HepG2 (cell line): ENCODE data around the gene AKAP10. TPM values are rescaled to one million over a fixed set of nuclear protein-coding genes. Genes with fewer than 3 reads are reported as not detected.

Experiments
- ATAC-seq: fragments of 200-7000 bp; cut with Tn5 transposase; 3 replicates; pipeline ENCODE4 v1.9.1; 2020; ENCODE audit warnings: mild to moderate bottlenecking, moderate library complexity
- BruUV-seq: library from RNA; stranded (reverse); fragments of 400-500 nt; replicated peaks from 2 replicates; lab custom pipeline; 2021; lab: Mats Ljungman, UMichigan
- CTCF ChIA-PET: fragments of 300-600 bp; formaldehyde crosslinking; extraction: SDS; loops from one replicate; lab custom pipeline; 2021; ENCODE audit warnings: low total read pairs, inconsistent platforms, low intra/inter-chr PET ratio; lab: Yijun Ruan, JAX
- POLR2A ChIA-PET: fragments of 350-600 bp; sonication (Branson Sonifier 250); formaldehyde crosslinking; loops from one replicate; lab custom pipeline; 2020; ENCODE audit warnings: antibody characterized with exemption, inconsistent platforms; lab: Yijun Ruan, JAX
- DNase-seq: peaks from one replicate; pipeline ENCODE4 v3.0.0-alpha.2; 2015; ENCODE audit warnings: low spot score
- FAIRE-seq: peaks from 3 replicates; lab custom pipeline; 2011; peaks lifted over from hg19 to GRCh38; lab: Jason Lieb, UNC
- H2AFZ ChIP-seq: one replicate; pipeline ENCODE4 v1.6.1; 2011; ENCODE audit warnings: low read length, inconsistent platforms
- H3K27ac ChIP-seq: fragments of 300-600 bp; 3 replicates; pipeline ENCODE4 v1.8.0; 2011; ENCODE audit warnings: mixed run types, mild to moderate bottlenecking, mixed read lengths, low read length, inconsistent platforms; ENCODE audit not compliant: insufficient read depth; ENCODE audit errors: extremely low read length
- H3K27me3 ChIP-seq, 2 experiments: fragments of 200-600 bp in 1 of 2; 2 replicates in 1 of 2; 3 replicates in 1 of 2; pipeline versions ENCODE4 v1.6.0 to v1.8.0; 2011; ENCODE audit warnings: low read length in 2 of 2, mild to moderate bottlenecking in 2 of 2, moderate library complexity in 2 of 2, inconsistent platforms in 1 of 2; ENCODE audit not compliant: insufficient read depth in 2 of 2, control insufficient read depth in 1 of 2
- H3K36me3 ChIP-seq, 2 experiments: fragments of 200-600 bp in 1 of 2; replicated peaks in 1 of 2; 2 replicates in 1 of 2; 3 replicates in 1 of 2; pipeline versions ENCODE4 v1.5.1 to v1.8.0; 2011; ENCODE audit warnings: low read length in 2 of 2, inconsistent platforms in 1 of 2; ENCODE audit not compliant: insufficient read depth in 2 of 2, control insufficient read depth in 1 of 2
- H3K4me1 ChIP-seq: 2 replicates; pipeline ENCODE4 v1.5.1; 2012; ENCODE audit warnings: low read length, inconsistent platforms; ENCODE audit not compliant: insufficient read depth
- H3K4me2 ChIP-seq: 2 replicates; pipeline ENCODE4 v1.6.0; 2011; ENCODE audit warnings: low read depth, low read length, inconsistent platforms
- H3K4me3 ChIP-seq, 3 experiments: fragments of 200-600 bp in 1 of 3; sonication (generic), shearing (Covaris generic) in 1 of 3; replicated peaks in 1 of 3; 2 replicates each; pipeline ENCODE4 v1.5.1; 2011 to 2016; ENCODE audit warnings: low read length in 3 of 3, inconsistent platforms in 2 of 3, low read depth in 2 of 3, mild to moderate bottlenecking in 2 of 3, control low read depth in 1 of 3, mixed read lengths in 1 of 3; ENCODE audit not compliant: insufficient read depth in 1 of 3
- H3K79me2 ChIP-seq: one replicate; pipeline ENCODE4 v1.6.1; 2011; ENCODE audit warnings: low read length, inconsistent platforms; ENCODE audit not compliant: insufficient read depth
- H3K9ac ChIP-seq: 2 replicates; pipeline ENCODE4 v1.6.0; 2011; ENCODE audit warnings: mild to moderate bottlenecking, low read depth, low read length, inconsistent platforms; ENCODE audit not compliant: insufficient read depth
- H3K9me3 ChIP-seq: 2 replicates; pipeline ENCODE4 v1.5.1; 2012; ENCODE audit warnings: mild to moderate bottlenecking, low read length
- H4K20me1 ChIP-seq: 2 replicates; pipeline ENCODE4 v1.6.0; 2011; ENCODE audit warnings: inconsistent platforms, mild to moderate bottlenecking, low read length, moderate library complexity; ENCODE audit not compliant: insufficient read depth
- EHMT2 ChIP-seq: fragments of 200-600 bp; sonication (generic); IDR thresholded peaks from 2 replicates; pipeline ENCODE4 v1.7.0; 2017; ENCODE audit warnings: antibody characterized with exemption, low read depth, low read length, borderline replicate concordance
- FOXK2 ChIP-seq: fragments of 450-650 bp; IDR thresholded peaks from 2 replicates; pipeline ENCODE4 v1.6.1; 2016
- HNRNPH1 ChIP-seq: fragments of 200-400 bp; formaldehyde crosslinking; optimal IDR thresholded peaks from 2 replicates; pipeline ENCODE3; 2017; ENCODE audit warnings: mild to moderate bottlenecking, low read depth, low read length
- ISX ChIP-seq: sonication (generic); formaldehyde crosslinking; conservative IDR thresholded peaks from 2 replicates; pipeline ENCODE4 v1.5.0; 2020; ENCODE audit warnings: missing genetic modification reagents
- NFIB ChIP-seq: sonication (generic); formaldehyde crosslinking; IDR thresholded peaks from 2 replicates; pipeline ENCODE4 v1.9.0; 2021; ENCODE audit warnings: missing genetic modification reagents, mild to moderate bottlenecking, borderline replicate concordance
- RFX5 ChIP-seq: IDR thresholded peaks from 2 replicates; pipeline ENCODE4 v1.6.1; 2011; ENCODE audit warnings: low read depth, low read length, improper control_type of control experiment
- THYN1 ChIP-seq: sonication (generic); formaldehyde crosslinking; IDR thresholded peaks from 2 replicates; pipeline ENCODE4 v1.8.1; 2023; ENCODE audit warnings: low read depth, mild to moderate bottlenecking, moderate library complexity, missing genetic modification reagents, borderline replicate concordance
- TRIM24 ChIP-seq: sonication (generic); formaldehyde crosslinking; IDR thresholded peaks from 2 replicates; pipeline ENCODE4 v1.8.0; 2022; ENCODE audit warnings: mild to moderate bottlenecking, missing genetic modification reagents
- U2AF2 ChIP-seq: fragments of 200-400 bp; formaldehyde crosslinking; IDR thresholded peaks from 2 replicates; pipeline ENCODE4 v1.6.1; 2017; ENCODE audit warnings: low read depth, mild to moderate bottlenecking, low read length
- ZNF550 ChIP-seq: sonication (generic); formaldehyde crosslinking; IDR thresholded peaks from 2 replicates; pipeline ENCODE4 v1.4.0; 2020; ENCODE audit warnings: mild to moderate bottlenecking, missing genetic modification reagents, borderline replicate concordance
- WGBS: methylation state at CpG from one replicate; pipeline ENCODE4 v1.1.6; 2017; ENCODE audit warnings: low lambda C conversion rate; 5-methylcytosine and 5-hydroxymethylcytosine counted together
- in situ Hi-C: cut with HindIII; loops from 2 replicates; pipeline ENCODE4 v1.10.0; 2017; ENCODE audit warnings: low pct_unique_long_range_greater_than_20kb; ENCODE audit not compliant: extremely low pct_ligation_motif_present
- intact Hi-C: fragments of 100-400 bp; cut with micrococcal nuclease; formaldehyde crosslinking; loops from one replicate; pipeline ENCODE4 v1.10.0; 2022; ENCODE audit not compliant: unreplicated experiment
- polyA plus RNA-seq, 8 experiments: library from polyadenylated mRNA; depleted of rRNA in 3 of 8; stranded (reverse) in 7 of 8; unstranded in 1 of 8; fragments of >200 nt; fragmentation: Illumina TruSeq in 4 of 8; extraction: Trizol in 4 of 8; gene quantifications; 2 replicates each; pipeline versions ENCODE4 v1.2.1 to v1.2.3, GENCODE V29; 2011 to 2016; ENCODE audit warnings: low read depth in 4 of 8, missing spikeins in 1 of 8, mixed read lengths in 1 of 8; ENCODE audit not compliant: insufficient read depth in 1 of 8
- total RNA-seq, 5 experiments: library from RNA; depleted of rRNA; stranded (reverse); fragments of >200 nt; fragmentation: Illumina TruSeq; extraction: Trizol; gene quantifications; 2 replicates each; pipeline ENCODE4 v1.2.3, GENCODE V29; 2016; ENCODE audit warnings: low read depth in 1 of 5
- TF ChIP-seq, protein P1 (sequence below): IDR thresholded peaks from 2 replicates; pipeline ENCODE4 v1.6.1; 2016; ENCODE audit warnings: low read depth
- TF ChIP-seq, protein P2 (sequence below): sonication (generic); formaldehyde crosslinking; IDR thresholded peaks from 2 replicates; pipeline ENCODE4 v1.5.1; 2020; ENCODE audit warnings: missing genetic modification reagents, mild to moderate bottlenecking, borderline replicate concordance
- TF ChIP-seq, protein P3 (sequence below): sonication (generic); formaldehyde crosslinking; IDR thresholded peaks from 2 replicates; pipeline ENCODE4 v1.8.0; 2022; ENCODE audit warnings: missing genetic modification reagents, mild to moderate bottlenecking, inconsistent platforms, borderline replicate concordance

AKAP10 gene
- total and polyA plus RNA-seq, 2 of the 13 experiments (the other 11 are each of a cell fraction or from before 2014, with no cell fraction given), result 17.6 to 21.7 TPM

DNA sequence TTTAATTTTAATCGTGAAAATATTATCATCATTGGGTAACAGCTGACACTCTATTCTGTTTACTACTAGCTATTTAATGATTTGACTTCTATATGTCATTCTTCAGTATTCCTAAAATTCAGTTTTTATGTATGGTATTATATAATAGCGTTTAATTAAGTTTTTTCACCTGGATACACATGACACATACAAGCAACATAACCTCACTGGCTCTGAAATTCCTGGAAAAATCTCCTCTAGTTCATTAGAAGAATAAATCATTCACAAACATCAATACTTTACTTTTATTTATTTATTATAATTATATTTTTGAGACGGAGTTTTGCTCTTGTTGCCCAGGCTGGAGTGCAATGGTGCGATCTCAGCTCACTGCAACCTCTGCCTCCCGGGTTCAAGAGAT is 44.0 kb downstream of the AKAP10 start:
- in situ Hi-C loops, result no loop called here
- ATAC-seq, result no peak
- Histone ChIP-seq H3K27me3 (no peaks in the 10 kb centered on the region), H3K4me3 (no peak overlapping the region), H4K20me1 (0 out of 2 replicates have a peak, but pooled peaks cover 2% of the 10 kb centered on the region), H3K27ac (no peak overlapping the region), H3K9ac (no peak overlapping the region), H3K9me3 (no peaks in the 10 kb centered on the region), H3K36me3 (peaks cover 13 to 70% of the 10 kb centered on the region in 2 experiments), H3K4me1 (peaks cover 13% of the 10 kb centered on the region), H2AFZ (no peak overlapping the region), H3K79me2 (no peaks in the 10 kb centered on the region), H3K4me2 (no peak overlapping the region)
- CTCF ChIA-PET, result no interaction called here
- no TSS peak for BruUV-seq
- POLR2A ChIA-PET, result no interaction called here
- DNase-seq, result no peak
- TF ChIP-seq, protein P1, sequence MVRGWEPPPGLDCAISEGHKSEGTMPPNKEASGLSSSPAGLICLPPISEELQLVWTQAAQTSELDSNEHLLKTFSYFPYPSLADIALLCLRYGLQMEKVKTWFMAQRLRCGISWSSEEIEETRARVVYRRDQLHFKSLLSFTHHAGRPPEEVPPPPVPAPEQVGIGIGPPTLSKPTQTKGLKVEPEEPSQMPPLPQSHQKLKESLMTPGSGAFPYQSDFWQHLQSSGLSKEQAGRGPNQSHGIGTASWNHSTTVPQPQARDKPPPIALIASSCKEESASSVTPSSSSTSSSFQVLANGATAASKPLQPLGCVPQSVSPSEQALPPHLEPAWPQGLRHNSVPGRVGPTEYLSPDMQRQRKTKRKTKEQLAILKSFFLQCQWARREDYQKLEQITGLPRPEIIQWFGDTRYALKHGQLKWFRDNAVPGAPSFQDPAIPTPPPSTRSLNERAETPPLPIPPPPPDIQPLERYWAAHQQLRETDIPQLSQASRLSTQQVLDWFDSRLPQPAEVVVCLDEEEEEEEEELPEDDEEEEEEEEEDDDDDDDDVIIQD (CRISPR knock-in tag), result no peak
- no peak for TF ChIP-seq THYN1
- peak; percentile 64; the same call in 1 of the 2 replicates for TF ChIP-seq RFX5
- TF ChIP-seq ISX (CRISPR knock-in tag), result no peak
- no peak for TF ChIP-seq EHMT2
- TF ChIP-seq FOXK2, result no peak
- no peak for TF ChIP-seq TRIM24 (CRISPR knock-in tag)
- FAIRE-seq, result no peak
- intact Hi-C loops, result no loop called here
- 98% methylated on average over 5 of the region's 5 CpGs for WGBS

DNA sequence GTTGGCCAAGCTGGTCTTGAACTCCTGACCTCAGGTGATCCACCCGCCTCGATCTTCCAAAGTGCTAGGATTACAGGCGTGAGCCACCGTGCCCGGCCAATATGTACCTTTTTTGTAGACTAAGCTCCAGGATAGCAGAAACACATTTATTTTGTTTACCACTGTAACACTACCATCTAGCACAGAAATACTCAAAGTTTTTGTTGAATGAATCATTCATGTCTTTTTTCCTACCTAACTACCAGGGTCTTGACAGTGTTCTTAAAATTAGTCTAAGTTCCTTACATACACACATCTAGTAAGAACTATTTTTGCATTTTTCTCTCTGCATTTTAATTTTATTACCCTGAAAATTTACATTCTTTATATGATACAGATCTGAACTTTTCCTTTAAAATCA is 44.4 kb downstream of the AKAP10 start:
- Histone ChIP-seq H3K4me3 (no peak overlapping the region), H3K27me3 (no peaks in the 10 kb centered on the region), H3K9ac (no peak overlapping the region), H3K9me3 (no peaks in the 10 kb centered on the region), H3K4me1 (peaks cover 9% of the 10 kb centered on the region), H3K79me2 (no peaks in the 10 kb centered on the region), H3K4me2 (no peak overlapping the region), H3K36me3 (peaks cover 13 to 68% of the 10 kb centered on the region in 2 experiments), H3K27ac (no peak overlapping the region), H4K20me1 (0 out of 2 replicates have a peak, but pooled peaks cover 2% of the 10 kb centered on the region), H2AFZ (no peak overlapping the region)
- 100% methylated on average over 5 of the region's 5 CpGs for WGBS
- in situ Hi-C loops, result no loop called here
- intact Hi-C loops, result no loop called here
- DNase-seq, result no peak
- no peak for ATAC-seq
- ChIA-PET CTCF (no interaction called here), POLR2A (no interaction called here)
- no peak for FAIRE-seq
- TSS peak; percentile 42 for BruUV-seq
- TF ChIP-seq, protein P2, sequence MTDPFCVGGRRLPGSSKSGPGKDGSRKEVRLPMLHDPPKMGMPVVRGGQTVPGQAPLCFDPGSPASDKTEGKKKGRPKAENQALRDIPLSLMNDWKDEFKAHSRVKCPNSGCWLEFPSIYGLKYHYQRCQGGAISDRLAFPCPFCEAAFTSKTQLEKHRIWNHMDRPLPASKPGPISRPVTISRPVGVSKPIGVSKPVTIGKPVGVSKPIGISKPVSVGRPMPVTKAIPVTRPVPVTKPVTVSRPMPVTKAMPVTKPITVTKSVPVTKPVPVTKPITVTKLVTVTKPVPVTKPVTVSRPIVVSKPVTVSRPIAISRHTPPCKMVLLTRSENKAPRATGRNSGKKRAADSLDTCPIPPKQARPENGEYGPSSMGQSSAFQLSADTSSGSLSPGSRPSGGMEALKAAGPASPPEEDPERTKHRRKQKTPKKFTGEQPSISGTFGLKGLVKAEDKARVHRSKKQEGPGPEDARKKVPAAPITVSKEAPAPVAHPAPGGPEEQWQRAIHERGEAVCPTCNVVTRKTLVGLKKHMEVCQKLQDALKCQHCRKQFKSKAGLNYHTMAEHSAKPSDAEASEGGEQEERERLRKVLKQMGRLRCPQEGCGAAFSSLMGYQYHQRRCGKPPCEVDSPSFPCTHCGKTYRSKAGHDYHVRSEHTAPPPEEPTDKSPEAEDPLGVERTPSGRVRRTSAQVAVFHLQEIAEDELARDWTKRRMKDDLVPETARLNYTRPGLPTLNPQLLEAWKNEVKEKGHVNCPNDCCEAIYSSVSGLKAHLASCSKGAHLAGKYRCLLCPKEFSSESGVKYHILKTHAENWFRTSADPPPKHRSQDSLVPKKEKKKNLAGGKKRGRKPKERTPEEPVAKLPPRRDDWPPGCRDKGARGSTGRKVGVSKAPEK (CRISPR knock-in tag), result no peak
- TF ChIP-seq ZNF550 (CRISPR knock-in tag) (no peak), NFIB (CRISPR knock-in tag) (no peak), HNRNPH1 (no peak), U2AF2 (no peak)
- TF ChIP-seq, protein P3, sequence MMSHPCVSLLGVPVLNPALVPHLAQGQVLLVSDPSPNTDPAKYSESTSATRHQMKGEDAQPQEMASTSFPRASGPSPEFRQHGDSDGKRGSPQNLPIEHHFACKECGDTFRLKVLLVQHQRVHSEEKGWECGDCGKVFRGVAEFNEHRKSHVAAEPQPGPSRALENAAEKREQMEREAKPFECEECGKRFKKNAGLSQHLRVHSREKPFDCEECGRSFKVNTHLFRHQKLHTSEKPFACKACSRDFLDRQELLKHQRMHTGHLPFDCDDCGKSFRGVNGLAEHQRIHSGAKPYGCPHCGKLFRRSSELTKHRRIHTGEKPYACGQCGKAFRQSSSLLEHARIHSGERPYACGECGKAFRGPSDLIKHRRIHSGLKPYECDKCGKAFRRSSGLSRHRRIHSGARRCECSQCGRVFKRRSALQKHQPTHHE, result no peak
